Thyroid gland (tissue), 4 donors: ENCODE data around the gene MAPK1. TPM values are rescaled to one million over a fixed set of nuclear protein-coding genes. Genes with fewer than 3 reads are reported as not detected.
"Not testable (repeated sequence)": the region's sequence is repeated elsewhere in the genome, so short reads cannot be mapped to it uniquely, and the experiment has no call there.

ENCODE experiments used
- DNase-seq, 2 donors: peaks; one replicate each; pipeline ENCODE4 v3.0.0-alpha.2; 2019
- H3K27ac ChIP-seq, 3 donors: fragments of 200-600 bp; sonication (generic); 1 replicate in 2 of 3; 2 replicates in 1 of 3; pipeline ENCODE4 v1.5.1; 2016 to 2019; ENCODE audit warnings: mild to moderate bottlenecking in 1 of 3, moderate library complexity in 1 of 3
- H3K27me3 ChIP-seq: fragments of 200-600 bp; sonication (generic); one replicate; pipeline ENCODE4 v1.5.1; 2019
- H3K36me3 ChIP-seq, 2 donors: fragments of 200-600 bp; sonication (generic); one replicate each; pipeline ENCODE4 v1.5.1; 2016 to 2019
- H3K4me1 ChIP-seq, 2 donors: fragments of 200-600 bp; sonication (generic); one replicate each; pipeline ENCODE4 v1.5.1; 2017 to 2019
- H3K4me3 ChIP-seq, 3 donors: fragments of 200-600 bp; sonication (generic); replicated peaks in 1 of 3; 1 replicate in 2 of 3; 2 replicates in 1 of 3; pipeline ENCODE4 v1.5.1; 2016; ENCODE audit warnings: mild to moderate bottlenecking in 1 of 3
- H3K9me3 ChIP-seq: fragments of 200-600 bp; sonication (generic); one replicate; pipeline ENCODE4 v1.5.1; 2017
- CTCF ChIP-seq, 6 experiments: fragments of 200-600 bp in 3 of 6; fragments of 450-650 bp in 3 of 6; sonication (generic) in 3 of 6; IDR thresholded peaks; one replicate each; pipeline ENCODE4 v1.5.1; 2016 to 2019; ENCODE audit warnings: antibody characterized with exemption in 6 of 6, mild to moderate bottlenecking in 2 of 6, inconsistent platforms in 1 of 6, moderate library complexity in 1 of 6
- POLR2A ChIP-seq, 2 donors: fragments of 450-650 bp; IDR thresholded peaks; one replicate each; pipeline ENCODE4 v1.6.1; 2017; ENCODE audit warnings: antibody characterized with exemption in 2 of 2, mild to moderate bottlenecking in 2 of 2, moderate library complexity in 1 of 2
- WGBS, 2 donors: methylation state at CpG; one replicate each; pipeline ENCODE4 v1.1.5; 2017; 5-methylcytosine and 5-hydroxymethylcytosine counted together
- intact Hi-C: fragments of 100-400 bp; cut with DNase I; formaldehyde crosslinking; loops from one replicate; pipeline ENCODE4 v1.15.1; 2023
- total RNA-seq, 4 donors: library from RNA; depleted of rRNA; stranded (reverse); fragments of >200 nt; gene quantifications; one replicate each; pipeline ENCODE4 v1.2.3, GENCODE V29; 2016

MAPK1 gene
- total RNA-seq, 4 donors from 2014 or later, result 83.1 to 145 (median 97.9) TPM

DNA sequence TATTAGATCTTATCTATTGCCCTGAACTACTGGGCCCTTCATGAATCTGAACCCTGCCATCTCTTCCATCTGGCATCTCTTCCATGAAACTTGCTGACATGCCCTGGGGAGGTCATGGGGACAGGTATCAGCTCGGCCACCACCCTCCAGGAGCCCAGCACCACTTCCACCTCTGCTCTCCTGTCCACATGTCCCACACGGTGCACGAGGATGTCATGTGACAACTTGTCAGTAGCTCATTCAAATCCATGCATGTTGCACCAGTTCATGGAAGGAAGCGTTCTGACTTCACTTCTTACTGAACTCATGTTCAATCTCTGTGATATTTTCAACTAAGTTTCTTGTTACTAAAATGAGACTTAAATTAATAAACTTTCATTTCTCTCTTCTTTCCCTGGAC is 148.4 kb downstream of the MAPK1 start:
- no peak for DNase-seq
- Histone ChIP-seq H3K27me3 (no peaks in the 10 kb centered on the region), H3K9me3 (no peaks in the 10 kb centered on the region), H3K27ac (no peak overlapping the region), H3K4me1 (peaks cover 0 to 4% of the 10 kb centered on the region in 2 donors), H3K36me3 (no peaks in the 10 kb centered on the region), H3K4me3 (no peak overlapping the region)
- intact Hi-C loops, result no loop called here
- TF ChIP-seq CTCF (IDR thresholded peaks at IDR 0.05), result no peak
- TF ChIP-seq POLR2A (IDR thresholded peaks at IDR 0.05), result no peak
- WGBS, 2 donors, result 65 to 67% methylated on average over 4 of the region's 4 CpGs

DNA sequence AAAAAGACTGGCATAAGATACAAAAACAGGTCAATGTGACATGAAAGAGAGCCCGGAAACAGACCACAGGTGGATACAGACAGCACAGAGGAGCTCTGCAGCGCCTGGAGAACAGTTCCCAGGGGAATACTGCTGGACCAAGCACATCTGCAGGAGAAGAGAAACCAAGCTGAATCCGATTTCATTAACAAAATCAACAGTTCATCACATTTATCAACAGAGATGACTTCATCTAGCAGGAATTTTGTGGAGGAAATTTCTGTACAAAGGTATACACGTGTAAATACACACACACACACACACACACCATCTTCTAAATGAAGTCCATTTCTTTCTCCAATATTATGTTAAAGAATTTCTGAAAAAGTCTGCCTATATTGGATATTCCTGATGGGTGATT is 148.9 kb downstream of the MAPK1 start:
- Histone ChIP-seq H3K4me3 (no peak overlapping the region), H3K27me3 (no peaks in the 10 kb centered on the region), H3K4me1 (peaks cover 0 to 4% of the 10 kb centered on the region in 2 donors), H3K36me3 (no peaks in the 10 kb centered on the region), H3K9me3 (no peaks in the 10 kb centered on the region), H3K27ac (no peak overlapping the region)
- intact Hi-C loops, result no loop called here
- 85 to 88% methylated on average over 4 of the region's 4 CpGs for WGBS, 2 donors
- TF ChIP-seq CTCF (IDR thresholded peaks at IDR 0.05) (no peak), POLR2A (IDR thresholded peaks at IDR 0.05) (no peak)
- no peak for DNase-seq

- DNase-seq, H3K4me1 ChIP-seq, intact Hi-C loops, H3K9me3 ChIP-seq, H3K4me3 ChIP-seq, H3K36me3 ChIP-seq, H3K27me3 ChIP-seq, H3K27ac ChIP-seq: not testable (repeated sequence)
- 90 to 91% methylated on average over 15 of the region's 15 CpGs for WGBS, 2 donors
These were observed 150.9 kb downstream of the MAPK1 start for GRCh38 chr22:21716395-21717122.

DNA sequence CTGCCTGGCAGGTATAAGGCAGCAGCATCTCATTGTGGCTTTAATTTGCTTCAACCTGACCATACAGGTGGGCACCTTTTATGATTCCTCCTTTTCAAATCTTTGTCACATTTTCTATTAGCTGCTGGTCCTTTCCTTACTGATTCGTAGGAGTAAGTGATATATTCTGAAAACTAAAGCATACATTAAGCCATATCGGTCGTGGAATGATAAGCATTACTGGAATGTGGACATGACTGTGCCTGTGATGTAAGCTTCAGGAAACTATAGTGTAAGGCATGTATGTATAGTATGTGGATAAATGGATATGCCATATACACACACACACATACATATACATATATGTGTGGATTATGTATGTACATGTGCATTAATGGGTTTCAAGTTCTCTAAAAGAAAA is 152.7 kb downstream of the MAPK1 start:
- Histone ChIP-seq H3K4me1 (peaks cover 0 to 7% of the 10 kb centered on the region in 2 donors), H3K9me3 (no peaks in the 10 kb centered on the region), H3K27me3 (no peaks in the 10 kb centered on the region), H3K4me3 (no peak overlapping the region), H3K27ac (no peak overlapping the region), H3K36me3 (no peaks in the 10 kb centered on the region)
- DNase-seq, result no peak
- intact Hi-C loops, result loop anchor here (5.0 kb wide), 2 partner anchors 223 to 238 kb away; partner anchors contain the start of gene PPM1F
- TF ChIP-seq CTCF (IDR thresholded peaks at IDR 0.05), result no peak
- TF ChIP-seq POLR2A (IDR thresholded peaks at IDR 0.05), result no peak
- 91 to 92% methylated on average over 3 of the region's 3 CpGs for WGBS, 2 donors

GRCh38 chr22:21714059-21714770 is 153.2 kb downstream of the MAPK1 start:
- Histone ChIP-seq H3K27ac (no peak overlapping the region), H3K36me3 (no peaks in the 10 kb centered on the region), H3K4me1 (peaks cover 0 to 7% of the 10 kb centered on the region in 2 donors), H3K27me3 (no peaks in the 10 kb centered on the region), H3K4me3 (no peak overlapping the region), H3K9me3 (no peaks in the 10 kb centered on the region)
- TF ChIP-seq CTCF (IDR thresholded peaks at IDR 0.05) (no peak), POLR2A (IDR thresholded peaks at IDR 0.05) (no peak)
- WGBS, 2 donors, result 85 to 89% methylated on average over 27 to 32 of the region's 32 CpGs
- DNase-seq, result no peak
- intact Hi-C loops, result loop anchor here (5.0 kb wide), 2 partner anchors 223 to 238 kb away; partner anchors contain the start of gene PPM1F
